ENCODE measurements around the gene EFCAB6. TPM values are rescaled to one million over a fixed set of nuclear protein-coding genes. Genes with fewer than 3 reads are reported as not detected.

EFCAB6 gene
- total RNA-seq, 1 donor = 0.86 TPM

GRCh38 chr22:43706571-43707328 lies 105.4 kb downstream of the EFCAB6 start:
- no peak for TF ChIP-seq CTCF (IDR thresholded peaks at IDR 0.05; ENCODE audit: insufficient read depth, low read depth, low read length)
- DNase-seq (ENCODE audit: low read depth) = no peak
- no peak overlapping the region for H3K4me3 ChIP-seq (ENCODE audit: low read depth, low read length)

DNA sequence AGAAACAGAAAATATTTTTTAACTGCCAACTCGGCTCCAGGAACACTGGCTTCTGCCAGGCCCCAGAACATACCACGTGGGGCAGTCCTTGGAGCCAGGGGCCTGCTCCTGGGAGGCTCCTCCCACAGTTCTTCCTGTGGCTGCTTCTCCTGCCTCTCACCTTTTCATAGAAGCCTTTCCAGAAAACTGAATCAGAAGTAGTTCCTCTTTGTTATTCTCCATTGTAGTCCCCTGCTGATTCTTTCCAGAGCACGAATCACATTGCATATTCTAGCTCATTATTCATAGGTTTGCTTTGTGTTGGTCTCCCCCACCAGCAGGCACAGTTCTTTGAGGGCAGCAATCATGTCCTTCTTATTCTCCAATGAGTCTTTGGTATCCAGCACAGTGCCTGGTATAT lies 106.0 kb downstream of the EFCAB6 start:
- DNase-seq (ENCODE audit: low read depth) = no peak
- no peak for TF ChIP-seq CTCF (IDR thresholded peaks at IDR 0.05; ENCODE audit: insufficient read depth, low read depth, low read length)
- no peak overlapping the region for H3K4me3 ChIP-seq (ENCODE audit: low read depth, low read length)

DNA sequence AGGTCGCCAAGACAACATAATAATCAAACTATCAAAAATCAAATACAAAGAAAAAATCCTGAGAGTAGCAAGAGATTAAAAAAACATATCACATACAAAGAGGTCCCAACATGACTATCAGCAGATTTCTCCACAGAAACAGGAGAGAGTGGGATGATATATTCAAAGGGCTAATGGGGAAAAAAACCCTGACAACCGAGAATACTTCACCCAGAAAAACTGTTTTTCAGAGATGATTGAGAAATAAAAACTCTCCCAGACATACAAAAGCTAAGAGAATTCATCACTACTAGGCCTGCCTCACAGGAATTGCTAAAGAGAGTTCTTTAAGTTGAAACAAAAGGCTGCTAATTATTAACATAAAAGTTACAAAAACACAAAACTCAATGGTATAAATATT lies 108.1 kb downstream of the EFCAB6 start:
- TF ChIP-seq CTCF (IDR thresholded peaks at IDR 0.05; ENCODE audit: insufficient read depth, low read depth, low read length) = no peak
- DNase-seq (ENCODE audit: low read depth) = no peak

GRCh38 chr22:43698403-43698802 lies 113.7 kb downstream of the EFCAB6 start:
- TF ChIP-seq CTCF (IDR thresholded peaks at IDR 0.05; ENCODE audit: insufficient read depth, low read depth, low read length) = no peak
- no peak overlapping the region for H3K4me3 ChIP-seq (ENCODE audit: low read depth, low read length)
- no peak for DNase-seq (ENCODE audit: low read depth)

More for the DNA sequence above, 108.1 kb downstream of the EFCAB6 start:
- no peak overlapping the region for H3K4me3 ChIP-seq (ENCODE audit: low read depth, low read length)

DNA sequence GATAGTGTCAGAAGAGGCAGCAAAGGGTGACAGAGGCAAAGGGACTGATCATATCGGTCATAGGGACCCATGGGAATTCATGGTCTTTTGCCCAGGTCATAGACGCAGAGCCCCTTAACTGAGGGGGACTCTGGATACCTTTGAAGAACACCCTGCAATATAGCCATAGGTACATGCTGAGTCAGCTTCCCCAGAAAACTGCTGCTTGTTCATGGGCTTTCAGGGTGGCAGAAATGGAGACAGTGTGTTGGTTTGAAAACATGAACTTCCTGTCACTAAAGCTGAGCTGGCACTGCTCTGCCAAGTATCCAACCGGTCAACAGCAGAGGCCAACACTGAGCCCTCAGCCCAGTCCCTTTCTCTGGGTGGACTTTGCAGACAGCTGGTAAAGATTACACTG lies 114.2 kb downstream of the EFCAB6 start:
- TF ChIP-seq CTCF (IDR thresholded peaks at IDR 0.05; ENCODE audit: insufficient read depth, low read depth, low read length) = no peak
- H3K4me3 ChIP-seq (ENCODE audit: low read depth, low read length) = no peak overlapping the region
- DNase-seq (ENCODE audit: low read depth) = no peak

DNA sequence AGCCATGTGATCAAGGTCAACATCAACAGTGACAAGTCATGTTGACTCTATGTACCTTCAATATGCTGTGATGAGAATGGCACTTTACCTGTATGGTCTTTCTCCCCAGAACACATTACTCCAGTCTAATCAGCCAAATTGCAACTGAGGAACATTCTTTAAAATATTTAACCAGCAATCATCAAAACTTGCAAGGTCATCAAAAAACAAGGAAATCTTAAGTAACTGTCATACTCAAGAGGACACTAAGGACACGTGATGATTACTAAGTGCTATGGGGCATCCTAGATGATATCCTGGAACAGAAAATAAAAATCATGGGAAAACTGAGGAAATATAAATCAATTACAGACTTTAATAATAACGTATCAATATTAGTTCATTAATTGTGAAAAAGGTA lies 118.9 kb downstream of the EFCAB6 start:
- DNase-seq (ENCODE audit: low read depth) = no peak
- no peak overlapping the region for H3K4me3 ChIP-seq (ENCODE audit: low read depth, low read length)
- no peak for TF ChIP-seq CTCF (IDR thresholded peaks at IDR 0.05; ENCODE audit: insufficient read depth, low read depth, low read length)

- TF ChIP-seq CTCF (IDR thresholded peaks at IDR 0.05; ENCODE audit: insufficient read depth, low read depth, low read length) = no peak
- no peak for DNase-seq (ENCODE audit: low read depth)
- H3K4me3 ChIP-seq (ENCODE audit: low read depth, low read length) = no peak overlapping the region
Observed at GRCh38 chr22:43689356-43689755, 122.7 kb downstream of the EFCAB6 start.

Data from fibroblast of villous mesenchyme (primary cell).